AG04450 (cell line): ENCODE data around the gene TYW1B. TPM values are rescaled to one million over a fixed set of nuclear protein-coding genes. Genes with fewer than 3 reads are reported as not detected.
"Not testable (repeated sequence)": the region's sequence is repeated elsewhere in the genome, so short reads cannot be mapped to it uniquely, and the experiment has no call there.

Experiments used
- CTCF ChIA-PET: fragments of 300-600, 350-600 bp; formaldehyde crosslinking; extraction: SDS; loops from one replicate; lab custom pipeline; 2022; ENCODE audit warnings: antibody characterized with exemption, inconsistent platforms; lab: Charles Lee
- POLR2A ChIA-PET: fragments of 350-600 bp; formaldehyde crosslinking; extraction: SDS; loops from one replicate; lab custom pipeline; 2021; ENCODE audit warnings: antibody characterized with exemption, inconsistent platforms; lab: Yijun Ruan, JAX
- DNase-seq: peaks from one replicate; pipeline ENCODE4 v3.0.0-alpha.2; 2011; ENCODE audit warnings: low read depth, low spot score
- H3K27ac ChIP-seq: one replicate; pipeline ENCODE4 v1.5.1; 2012; ENCODE audit warnings: low read depth, low read length, control low read depth
- H3K27me3 ChIP-seq: one replicate; pipeline ENCODE4 v1.6.0; 2012; ENCODE audit warnings: low read length; ENCODE audit not compliant: control insufficient read depth, insufficient read depth
- H3K4me3 ChIP-seq: 2 replicates; pipeline ENCODE4 v1.5.1; 2011; ENCODE audit warnings: mild to moderate bottlenecking, low read depth, low read length, control low read depth
- H3K9me3 ChIP-seq: 2 replicates; pipeline ENCODE4 v1.5.1; 2012; ENCODE audit warnings: low read length; ENCODE audit not compliant: control insufficient read depth, insufficient read depth
- CTCF ChIP-seq: IDR thresholded peaks from 2 replicates; pipeline ENCODE4 v1.5.1; 2011; ENCODE audit warnings: low read depth, low read length, control low read depth, inconsistent platforms
- polyA plus RNA-seq: library from polyadenylated mRNA; depleted of rRNA; stranded (reverse); fragments of >200 nt; gene quantifications from 2 replicates; pipeline ENCODE4 v1.2.3, GENCODE V29; 2011

TYW1B gene
- polyA plus RNA-seq, 1 experiment, result 5.0 TPM

GRCh38 chr7:72635273-72635908 is 192.6 kb downstream of the TYW1B start:
- TF ChIP-seq CTCF, result peak; percentile 47
- CTCF ChIA-PET, POLR2A ChIA-PET: not testable (repeated sequence)

GRCh38 chr7:72632765-72633292 is 195.2 kb downstream of the TYW1B start:
- CTCF ChIA-PET, POLR2A ChIA-PET, DNase-seq, H3K4me3 ChIP-seq, H3K27me3 ChIP-seq, H3K9me3 ChIP-seq, H3K27ac ChIP-seq: not testable (repeated sequence)

More at GRCh38 chr7:72635273-72635908, 192.6 kb downstream of the TYW1B start:
- DNase-seq, H3K4me3 ChIP-seq, H3K27me3 ChIP-seq, H3K9me3 ChIP-seq, H3K27ac ChIP-seq: not testable (repeated sequence)

GRCh38 chr7:72628375-72628774 is 199.6 kb downstream of the TYW1B start:
- H3K4me3 ChIP-seq, H3K27me3 ChIP-seq, H3K9me3 ChIP-seq, CTCF ChIA-PET, POLR2A ChIA-PET, H3K27ac ChIP-seq, DNase-seq: not testable (repeated sequence)

GRCh38 chr7:72626428-72627011 is 201.5 kb downstream of the TYW1B start:
- H3K27ac ChIP-seq, POLR2A ChIA-PET, H3K9me3 ChIP-seq, CTCF ChIA-PET, H3K4me3 ChIP-seq, DNase-seq, H3K27me3 ChIP-seq: not testable (repeated sequence)

- H3K4me3 ChIP-seq, H3K27ac ChIP-seq, DNase-seq, H3K27me3 ChIP-seq, H3K9me3 ChIP-seq, POLR2A ChIA-PET: not testable (repeated sequence)
- CTCF ChIA-PET, result interaction anchor here (0.6 kb wide), 1 partner anchor 10 kb away, joined by 3 read pairs; no protein-coding TSS in a partner anchor
Observed at GRCh38 chr7:72625721-72626423, 202.1 kb downstream of the TYW1B start.

GRCh38 chr7:72622532-72622931 is 205.5 kb downstream of the TYW1B start:
- TF ChIP-seq CTCF, result no peak
- Histone ChIP-seq H3K27ac (no peak overlapping the region), H3K9me3 (no peaks in the 10 kb centered on the region), H3K27me3 (no peaks in the 10 kb centered on the region), H3K4me3 (no peak overlapping the region)
- ChIA-PET CTCF (no interaction called here), POLR2A (no interaction called here)
- no peak for DNase-seq

- DNase-seq, H3K4me3 ChIP-seq, H3K27ac ChIP-seq, POLR2A ChIA-PET, H3K27me3 ChIP-seq, H3K9me3 ChIP-seq: not testable (repeated sequence)
- CTCF ChIA-PET, result interaction anchor here (1.0 kb wide), 1 partner anchor 165 kb away, joined by 3 read pairs; no protein-coding TSS in a partner anchor
Observed at GRCh38 chr7:72621761-72622187, 206.2 kb downstream of the TYW1B start.

- H3K27me3 ChIP-seq, H3K27ac ChIP-seq, POLR2A ChIA-PET, H3K9me3 ChIP-seq, DNase-seq, H3K4me3 ChIP-seq: not testable (repeated sequence)
- CTCF ChIA-PET, result interaction anchor here (1.0 kb wide), 1 partner anchor 166 kb away, joined by 3 read pairs; no protein-coding TSS in a partner anchor
Observed at GRCh38 chr7:72620923-72621322, 207.1 kb downstream of the TYW1B start.

- not testable (repeated sequence) for H3K27me3 ChIP-seq, DNase-seq, H3K9me3 ChIP-seq
Observed at GRCh38 chr7:72618435-72619180, 209.4 kb downstream of the TYW1B start.

More at GRCh38 chr7:72618435-72619180, 209.4 kb downstream of the TYW1B start:
- H3K27ac ChIP-seq, H3K4me3 ChIP-seq: not testable (repeated sequence)
- ChIA-PET POLR2A (interaction anchor here (0.7 kb wide), 1 partner anchor 495 kb away, joined by 4 read pairs; no protein-coding TSS in a partner anchor), CTCF (interaction anchor here (0.6 kb wide), 1 partner anchor 920 kb away, joined by 6 read pairs; no protein-coding TSS in a partner anchor)
